K562 (cell line): ENCODE results near the gene LMF2. TPM values are rescaled to one million over a fixed set of nuclear protein-coding genes. Genes with fewer than 3 reads are reported as not detected.
A peak's percentile ranks its signal among the peaks of the same experiment; 100 is the strongest.

ENCODE experiments used
- ASH1L ChIP-seq: fragments of 450-650 bp; IDR thresholded peaks from 2 replicates; pipeline ENCODE4 v1.6.1; 2018; ENCODE audit warnings: borderline replicate concordance, mild to moderate bottlenecking, low read depth; ENCODE audit not compliant: partially characterized antibody
- BMI1 ChIP-seq: fragments of 150-350 bp; IDR thresholded peaks from 2 replicates; pipeline ENCODE4 v1.6.1; 2014; ENCODE audit warnings: low read length
- CREB3 ChIP-seq: fragments of 450-650 bp; conservative IDR thresholded peaks from 2 replicates; pipeline ENCODE4 v1.6.1; 2016; ENCODE audit warnings: missing genetic modification characterization, low read depth, mild to moderate bottlenecking, missing compliant biosample characterization, moderate library complexity
- DMBX1 ChIP-seq: fragments of 250-450 bp; sonication (Bioruptor Pico); IDR thresholded peaks from 2 replicates; pipeline ENCODE4 v1.8.0; 2022; ENCODE audit warnings: inconsistent platforms, mild to moderate bottlenecking, moderate library complexity, borderline replicate concordance
- E4F1 ChIP-seq: fragments of 250-450 bp; sonication (Bioruptor Pico); IDR thresholded peaks from 2 replicates; pipeline ENCODE4 v1.5.0; 2021; ENCODE audit warnings: mild to moderate bottlenecking, borderline replicate concordance
- ETV1 ChIP-seq: fragments of 450-650 bp; conservative IDR thresholded peaks from 2 replicates; pipeline ENCODE4 v1.6.1; 2016; ENCODE audit warnings: missing genetic modification characterization, control low read depth, low read depth, missing compliant biosample characterization
- HNRNPL ChIP-seq: fragments of 200-400 bp; formaldehyde crosslinking; IDR thresholded peaks from 2 replicates; pipeline ENCODE4 v1.6.1; 2017; ENCODE audit warnings: low read depth, mild to moderate bottlenecking, low read length
- MXD1 ChIP-seq: fragments of 250-450 bp; sonication (Bioruptor Pico); IDR thresholded peaks from 2 replicates; pipeline ENCODE4 v1.8.0; 2021; ENCODE audit warnings: borderline replicate concordance, mild to moderate bottlenecking, moderate library complexity; ENCODE audit not compliant: poor library complexity, severe bottlenecking
- NELFE ChIP-seq: IDR thresholded peaks from 2 replicates; pipeline ENCODE4 v1.6.1; 2011; ENCODE audit warnings: mild to moderate bottlenecking; ENCODE audit not compliant: insufficient read depth, insufficient read length
- PURB ChIP-seq: sonication (generic); formaldehyde crosslinking; IDR thresholded peaks from 2 replicates; pipeline ENCODE4 v1.9.0; 2021; ENCODE audit warnings: low read depth, mild to moderate bottlenecking, missing genetic modification reagents
- RB1 ChIP-seq: fragments of 450-650 bp; IDR thresholded peaks from 2 replicates; pipeline ENCODE4 v1.6.1; 2017; ENCODE audit warnings: low read depth, mild to moderate bottlenecking
- RBM34 ChIP-seq: fragments of 200-400 bp; formaldehyde crosslinking; IDR thresholded peaks from 2 replicates; pipeline ENCODE4 v1.6.1; 2018; ENCODE audit warnings: low read length, borderline replicate concordance; ENCODE audit not compliant: insufficient read depth
- SAP30 ChIP-seq: fragments of 200-600 bp; sonication (generic); IDR thresholded peaks from 2 replicates; pipeline ENCODE4 v1.6.1; 2012; ENCODE audit warnings: borderline replicate concordance, low read depth, mild to moderate bottlenecking, moderate library complexity, low read length, control low read depth, inconsistent platforms; ENCODE audit not compliant: insufficient read depth, poor library complexity, severe bottlenecking
- SMARCB1 ChIP-seq: IDR thresholded peaks from 2 replicates; pipeline ENCODE4 v1.6.1; 2011; ENCODE audit warnings: improper control_type of control experiment, low read depth; ENCODE audit not compliant: insufficient read length
- SP2 ChIP-seq: IDR thresholded peaks from 2 replicates; pipeline ENCODE4 v1.6.1; 2011; ENCODE audit warnings: mild to moderate bottlenecking, low read depth, low read length, moderate library complexity; ENCODE audit not compliant: poor library complexity, severe bottlenecking; ENCODE audit errors: extremely low read depth
- SRSF3 ChIP-seq: fragments of 200-400 bp; formaldehyde crosslinking; IDR thresholded peaks from 2 replicates; pipeline ENCODE4 v1.6.1; 2016; ENCODE audit warnings: mild to moderate bottlenecking, low read length, moderate library complexity; ENCODE audit not compliant: insufficient read depth
- TCF3 ChIP-seq: sonication (generic); formaldehyde crosslinking; IDR thresholded peaks from 2 replicates; pipeline ENCODE4 v1.4.0; 2020; ENCODE audit warnings: mild to moderate bottlenecking, missing genetic modification reagents
- TEAD2 ChIP-seq: fragments of 450-650 bp; IDR thresholded peaks from 2 replicates; pipeline ENCODE4 v1.6.1; 2016; ENCODE audit warnings: missing genetic modification characterization, control low read depth, missing compliant biosample characterization
- ZEB2 ChIP-seq: fragments of 450-650 bp; IDR thresholded peaks from 2 replicates; pipeline ENCODE4 v1.6.1; 2016
- ZKSCAN1 ChIP-seq: fragments of 150-350 bp; IDR thresholded peaks from 2 replicates; pipeline ENCODE4 v1.6.1; 2016; ENCODE audit warnings: low read depth, low read length
- ZKSCAN8 ChIP-seq: fragments of 200-800 bp; sonication (Bioruptor generic); IDR thresholded peaks from 2 replicates; pipeline ENCODE4 v1.6.1; 2016; ENCODE audit warnings: missing genetic modification characterization, missing compliant biosample characterization
- ZNF24 ChIP-seq: fragments of 450-650 bp; IDR thresholded peaks from 2 replicates; pipeline ENCODE4 v1.6.1; 2016
- ZNF324 ChIP-seq: fragments of 250-450 bp; sonication (Bioruptor Pico); IDR thresholded peaks from 2 replicates; pipeline ENCODE4 v1.4.0; 2020; ENCODE audit warnings: mild to moderate bottlenecking
- ZNF507 ChIP-seq: conservative IDR thresholded peaks from 2 replicates; pipeline ENCODE4 v1.6.1; 2017; ENCODE audit warnings: missing genetic modification characterization, missing compliant biosample characterization
- ZNF707 ChIP-seq: fragments of 250-450 bp; sonication (Bioruptor Pico); conservative IDR thresholded peaks from 2 replicates; pipeline ENCODE4 v1.8.0; 2022; ENCODE audit warnings: inconsistent platforms, mild to moderate bottlenecking, moderate library complexity
- polyA plus RNA-seq, 8 experiments: library from polyadenylated mRNA; depleted of rRNA in 4 of 8; stranded (reverse) in 5 of 8; unstranded in 3 of 8; fragments of >200 nt; fragmentation: Nextera tagmentation in 2 of 8; fragmentation: Illumina TruSeq in 1 of 8; extraction: Ambion mirVana in 2 of 8; extraction: Trizol in 1 of 8; gene quantifications; 2 replicates each; pipeline versions ENCODE4 v1.2.1 to v1.2.3, GENCODE V29; 2011 to 2014; ENCODE audit warnings: inconsistent platforms in 1 of 8, missing spikeins in 1 of 8
- total RNA-seq, 7 experiments: library from RNA; depleted of rRNA in 6 of 7; stranded (reverse); fragments of >200 nt in 6 of 7; fragmentation: Illumina TruSeq in 2 of 7; extraction: Trizol in 2 of 7; gene quantifications; 2 replicates each; pipeline versions ENCODE4 v1.2.1 to v1.2.3, GENCODE V29; 2011 to 2021; ENCODE audit warnings: low replicate concordance in 1 of 7

LMF2 gene
- total and polyA plus RNA-seq, 9 of the 15 experiments (the other 6 are each of a cell fraction or from before 2014, with no cell fraction given) = 0.08 to 37.1 (median 7.6) TPM

GRCh38 chr22:50526108-50526833, 18.8 kb upstream of the LMF2 start (continued):
- peak; percentile 46; the same call in 1 of the 2 replicates for TF ChIP-seq RB1
- no peak for TF ChIP-seq ASH1L
- TF ChIP-seq ZEB2 = no peak
- no peak for TF ChIP-seq TCF3 (CRISPR knock-in tag)
- no peak for TF ChIP-seq SMARCB1
- no peak for TF ChIP-seq SAP30
- TF ChIP-seq ZKSCAN8 (CRISPR knock-in tag) = no peak
- no peak for TF ChIP-seq RBM34
- 0 out of 2 replicates have a peak, but pooled peaks have one; percentile 36 for TF ChIP-seq DMBX1
- no peak for TF ChIP-seq CREB3 (tag)
- no peak for TF ChIP-seq ETV1 (tag)
- no peak for TF ChIP-seq ZKSCAN1
- no peak for TF ChIP-seq ZNF24
- TF ChIP-seq PURB (CRISPR knock-in tag) = no peak
- no peak for TF ChIP-seq BMI1
- TF ChIP-seq HNRNPL = no peak
- no peak for TF ChIP-seq ZNF707 (CRISPR knock-in tag)
- TF ChIP-seq ZNF324 (CRISPR knock-in tag) = no peak
- TF ChIP-seq NELFE = no peak
- TF ChIP-seq E4F1 (CRISPR knock-in tag) = 0 out of 2 replicates have a peak, but pooled peaks have one; percentile 39
- no peak for TF ChIP-seq ZNF507 (tag)
- no peak for TF ChIP-seq SRSF3
- TF ChIP-seq SP2 = no peak
- no peak for TF ChIP-seq TEAD2 (tag)
- no peak for TF ChIP-seq MXD1 (CRISPR knock-in tag)
